Activated T-helper 2 cell treated with anti-CD3 and anti-CD28 coated beads, Interferon-gamma antibody, Interleukin-2, Interleukin-4, amounts not matched to agents 10 μg/mL and 5 μg/mL and 100 μg/mL, durations not matched to agents 14 hours and 24 hours and 36 hours (primary cell): Measurements from ENCODE around the gene IKZF2. TPM values are rescaled to one million over a fixed set of nuclear protein-coding genes. Genes with fewer than 3 reads are reported as not detected.
A peak's percentile ranks its signal among the peaks of the same experiment; 100 is the strongest.

Source experiments
- DNase-seq: peaks from one replicate; pipeline ENCODE4 v3.0.0; 2021; ENCODE audit warnings: low spot score
- H3K27ac Mint-ChIP-seq: one replicate; pipeline ENCODE4 v1.8.0; 2021; ENCODE audit warnings: mixed read lengths
- H3K27me3 Mint-ChIP-seq: one replicate; pipeline ENCODE4 v1.8.0; 2021; ENCODE audit warnings: low read depth, mixed read lengths
- H3K36me3 Mint-ChIP-seq: one replicate; pipeline ENCODE4 v1.8.0; 2021; ENCODE audit warnings: low read depth, mixed read lengths
- H3K4me1 Mint-ChIP-seq: one replicate; pipeline ENCODE4 v1.8.0; 2021; ENCODE audit warnings: low read depth, mixed read lengths
- H3K4me3 Mint-ChIP-seq: one replicate; pipeline ENCODE4 v1.8.0; 2021; ENCODE audit warnings: low read depth, mild to moderate bottlenecking, moderate library complexity, mixed read lengths
- H3K9me3 Mint-ChIP-seq: one replicate; pipeline ENCODE4 v1.8.0; 2021; ENCODE audit warnings: mixed read lengths
- intact Hi-C: fragments of 100-400 bp; cut with micrococcal nuclease; formaldehyde crosslinking; loops from one replicate; pipeline ENCODE4 v1.15.1; 2023
- total RNA-seq: library from RNA; stranded (reverse); gene quantifications from 2 replicates; pipeline ENCODE4 v1.2.3, GENCODE V29; 2022

Gene IKZF2
- total RNA-seq, 1 donor from 2014 or later = 13.4 TPM

DNA sequence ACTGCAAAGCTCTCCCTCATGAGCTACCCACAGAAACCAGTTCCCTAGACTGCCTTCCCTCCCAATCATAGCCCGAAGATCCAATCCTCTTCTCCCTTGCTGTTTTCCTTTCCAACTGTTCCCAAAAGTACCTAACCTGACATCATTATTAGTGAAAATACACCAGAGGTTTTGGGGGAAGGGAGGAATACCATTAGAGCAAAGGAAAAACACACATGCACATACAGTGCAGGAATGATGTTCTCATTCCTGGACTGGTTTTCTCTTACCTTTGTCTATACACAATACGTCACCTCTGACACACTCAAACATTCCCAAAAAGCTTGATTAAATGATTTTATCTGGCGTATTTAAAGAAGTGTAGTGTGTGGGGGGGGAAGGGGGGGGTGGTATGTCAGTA, 46.2 kb downstream of the IKZF2 start:
- peaks cover 31% of the 10 kb centered on the region for H3K4me1 Mint-ChIP-seq
- H3K9me3 Mint-ChIP-seq = no peaks in the 10 kb centered on the region
- peaks cover 2% of the 10 kb centered on the region for H3K27me3 Mint-ChIP-seq
- peaks cover 4% of the 10 kb centered on the region for H3K36me3 Mint-ChIP-seq
- no peak for DNase-seq
- H3K27ac Mint-ChIP-seq = peak overlapping the region; percentile 30
- intact Hi-C loops = no loop called here
- no peak overlapping the region for H3K4me3 Mint-ChIP-seq

- Mint-ChIP-seq H3K27me3 (peaks cover 2% of the 10 kb centered on the region), H3K9me3 (no peaks in the 10 kb centered on the region), H3K4me1 (peaks cover 31% of the 10 kb centered on the region), H3K4me3 (no peak overlapping the region), H3K27ac (peak overlapping the region; percentile 30), H3K36me3 (peaks cover 4% of the 10 kb centered on the region)
- intact Hi-C loops = loop anchor here (1.0 to 5.0 kb wide), 2 partner anchors 14 to 47 kb away; partner anchors contain the start of gene IKZF2
- no peak for DNase-seq
Measured at GRCh38 chr2:213104903-213105202, 46.6 kb downstream of the IKZF2 start.

GRCh38 chr2:213104092-213104902, 47.1 kb downstream of the IKZF2 start:
- no peak for DNase-seq
- H3K9me3 Mint-ChIP-seq = no peaks in the 10 kb centered on the region
- peak overlapping the region; percentile 16 for H3K27ac Mint-ChIP-seq
- intact Hi-C loops = loop anchor here (1.0 to 5.0 kb wide), 2 partner anchors 15 to 48 kb away; partner anchors contain the start of gene IKZF2
- H3K4me1 Mint-ChIP-seq = peaks cover 31% of the 10 kb centered on the region
- H3K27me3 Mint-ChIP-seq = peaks cover 7% of the 10 kb centered on the region
- peaks cover 4% of the 10 kb centered on the region for H3K36me3 Mint-ChIP-seq
- peak overlapping the region; percentile 47 for H3K4me3 Mint-ChIP-seq

GRCh38 chr2:213101692-213102460, 49.5 kb downstream of the IKZF2 start:
- Mint-ChIP-seq H3K9me3 (no peaks in the 10 kb centered on the region), H3K4me3 (no peak overlapping the region), H3K36me3 (peaks cover 4% of the 10 kb centered on the region), H3K27me3 (peaks cover 8% of the 10 kb centered on the region), H3K4me1 (peaks cover 27% of the 10 kb centered on the region), H3K27ac (no peak overlapping the region)
- no peak for DNase-seq
- intact Hi-C loops = loop anchor here (5.0 kb wide), 1 partner anchor 50 kb away; the partner anchor contains the start of gene IKZF2

DNA sequence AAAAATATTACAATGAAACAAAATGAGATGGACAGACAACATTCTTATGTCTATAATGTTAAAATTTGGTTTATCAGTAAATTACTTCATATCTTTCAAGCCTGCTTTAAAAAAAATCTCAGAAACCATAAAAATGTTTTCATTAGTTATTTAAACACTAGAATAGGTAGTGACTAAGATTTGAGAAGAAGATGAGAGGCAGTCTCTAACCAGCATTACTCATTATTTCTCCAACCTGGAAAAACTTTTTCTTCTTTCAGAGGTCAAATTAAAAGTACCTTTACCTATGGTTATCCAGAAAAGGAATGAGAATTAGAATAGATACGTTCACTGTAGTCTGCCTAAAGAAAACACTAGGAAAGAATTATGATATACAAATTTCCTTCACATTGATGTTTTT, 50.3 kb downstream of the IKZF2 start:
- Mint-ChIP-seq H3K4me3 (no peak overlapping the region), H3K27me3 (peaks cover 8% of the 10 kb centered on the region), H3K9me3 (no peaks in the 10 kb centered on the region), H3K4me1 (peaks cover 27% of the 10 kb centered on the region), H3K36me3 (peaks cover 4% of the 10 kb centered on the region), H3K27ac (no peak overlapping the region)
- intact Hi-C loops = loop anchor here (5.0 kb wide), 1 partner anchor 51 kb away; the partner anchor contains the start of gene IKZF2
- no peak for DNase-seq

- no peaks in the 10 kb centered on the region for H3K9me3 Mint-ChIP-seq
- peaks cover 14% of the 10 kb centered on the region for H3K4me1 Mint-ChIP-seq
- no peaks in the 10 kb centered on the region for H3K36me3 Mint-ChIP-seq
- H3K27me3 Mint-ChIP-seq = peaks cover 15% of the 10 kb centered on the region
- H3K27ac Mint-ChIP-seq = no peak overlapping the region
- no peak overlapping the region for H3K4me3 Mint-ChIP-seq
- intact Hi-C loops = no loop called here
- no peak for DNase-seq
Measured at GRCh38 chr2:213098612-213099011, 52.8 kb downstream of the IKZF2 start.

- Mint-ChIP-seq H3K4me3 (no peak overlapping the region), H3K27me3 (peaks cover 12% of the 10 kb centered on the region), H3K36me3 (peaks cover 3% of the 10 kb centered on the region), H3K9me3 (no peaks in the 10 kb centered on the region), H3K27ac (no peak overlapping the region), H3K4me1 (peaks cover 2% of the 10 kb centered on the region)
- intact Hi-C loops = no loop called here
- DNase-seq = no peak
Measured at GRCh38 chr2:213091765-213092164, 59.6 kb downstream of the IKZF2 start.

GRCh38 chr2:213090772-213091171, 60.6 kb downstream of the IKZF2 start:
- intact Hi-C loops = no loop called here
- Mint-ChIP-seq H3K4me1 (peaks cover 2% of the 10 kb centered on the region), H3K36me3 (peaks cover 3% of the 10 kb centered on the region), H3K4me3 (no peak overlapping the region), H3K27me3 (peaks cover 11% of the 10 kb centered on the region), H3K9me3 (no peaks in the 10 kb centered on the region), H3K27ac (no peak overlapping the region)
- DNase-seq = no peak

DNA sequence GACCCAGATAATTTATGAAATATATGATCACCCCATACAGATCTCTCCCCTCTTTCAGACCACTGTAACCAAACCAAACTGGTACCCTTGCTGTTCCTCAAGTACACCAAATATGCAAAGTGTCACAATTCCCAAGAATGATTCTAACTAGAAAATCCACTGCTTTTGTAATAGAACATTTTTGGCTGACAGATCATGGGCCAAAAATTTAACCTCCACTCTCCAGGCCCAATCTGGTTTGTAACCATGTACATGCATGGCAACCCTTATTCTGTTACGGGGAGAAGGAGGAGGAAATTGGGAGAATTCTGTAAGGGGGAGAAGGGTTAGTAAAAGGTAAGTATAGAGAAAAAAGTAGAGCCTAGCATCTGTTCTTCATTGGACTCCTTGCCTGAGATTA, 62.0 kb downstream of the IKZF2 start:
- Mint-ChIP-seq H3K4me3 (no peak overlapping the region), H3K27me3 (peaks cover 6% of the 10 kb centered on the region), H3K36me3 (peaks cover 3% of the 10 kb centered on the region), H3K9me3 (no peaks in the 10 kb centered on the region), H3K4me1 (peaks cover 2% of the 10 kb centered on the region), H3K27ac (no peak overlapping the region)
- DNase-seq = no peak
- intact Hi-C loops = no loop called here

GRCh38 chr2:213087040-213087439, 64.4 kb downstream of the IKZF2 start:
- H3K9me3 Mint-ChIP-seq = no peaks in the 10 kb centered on the region
- no peak overlapping the region for H3K4me3 Mint-ChIP-seq
- intact Hi-C loops = no loop called here
- no peak for DNase-seq
- no peak overlapping the region for H3K27ac Mint-ChIP-seq
- peaks cover 5% of the 10 kb centered on the region for H3K27me3 Mint-ChIP-seq
- H3K4me1 Mint-ChIP-seq = peaks cover 2% of the 10 kb centered on the region
- peaks cover 3% of the 10 kb centered on the region for H3K36me3 Mint-ChIP-seq

DNA sequence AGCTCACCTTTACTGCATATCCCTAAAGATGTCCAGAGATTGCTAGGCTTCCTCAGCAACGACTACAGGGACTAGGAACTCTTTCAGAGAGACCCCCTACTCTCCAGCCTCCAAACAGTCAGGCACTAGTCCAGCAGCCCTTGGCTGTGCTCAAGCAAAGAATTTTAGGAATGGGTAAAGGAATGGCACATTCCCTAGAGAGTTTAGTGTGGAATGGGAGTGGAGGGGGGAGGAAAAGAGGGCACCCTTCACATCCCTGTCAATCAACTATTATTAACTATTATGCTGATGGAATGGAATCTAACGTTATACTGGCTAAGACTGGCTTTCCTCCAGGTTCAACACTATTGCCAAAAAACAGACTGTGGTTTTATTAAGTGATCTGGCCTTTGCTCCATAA, 64.8 kb downstream of the IKZF2 start:
- no peak for DNase-seq
- Mint-ChIP-seq H3K9me3 (no peaks in the 10 kb centered on the region), H3K4me3 (no peak overlapping the region), H3K4me1 (peaks cover 2% of the 10 kb centered on the region), H3K27ac (no peak overlapping the region), H3K27me3 (peaks cover 5% of the 10 kb centered on the region), H3K36me3 (peaks cover 3% of the 10 kb centered on the region)
- intact Hi-C loops = no loop called here

DNA sequence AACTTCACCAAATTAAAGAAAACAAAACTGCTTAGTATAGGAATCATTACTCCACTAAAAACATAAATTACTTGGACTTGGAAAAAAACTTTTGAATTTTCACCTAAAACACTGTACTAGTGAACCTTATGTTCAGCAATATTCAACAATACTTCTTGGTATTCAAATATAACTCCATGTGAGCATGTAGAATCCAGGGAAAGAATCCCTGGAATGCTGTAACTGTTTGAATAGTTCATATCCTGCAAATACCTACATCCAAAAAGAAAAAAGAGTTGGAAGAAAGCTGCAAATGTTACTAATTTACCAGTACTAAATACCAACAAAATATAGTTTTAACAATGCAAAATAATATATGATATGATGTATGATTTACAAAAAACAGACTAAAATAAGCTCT, 65.4 kb downstream of the IKZF2 start:
- peaks cover 2% of the 10 kb centered on the region for H3K4me1 Mint-ChIP-seq
- H3K36me3 Mint-ChIP-seq = peaks cover 3% of the 10 kb centered on the region
- H3K9me3 Mint-ChIP-seq = no peaks in the 10 kb centered on the region
- H3K27ac Mint-ChIP-seq = no peak overlapping the region
- DNase-seq = no peak
- peaks cover 9% of the 10 kb centered on the region for H3K27me3 Mint-ChIP-seq
- intact Hi-C loops = no loop called here
- no peak overlapping the region for H3K4me3 Mint-ChIP-seq

DNA sequence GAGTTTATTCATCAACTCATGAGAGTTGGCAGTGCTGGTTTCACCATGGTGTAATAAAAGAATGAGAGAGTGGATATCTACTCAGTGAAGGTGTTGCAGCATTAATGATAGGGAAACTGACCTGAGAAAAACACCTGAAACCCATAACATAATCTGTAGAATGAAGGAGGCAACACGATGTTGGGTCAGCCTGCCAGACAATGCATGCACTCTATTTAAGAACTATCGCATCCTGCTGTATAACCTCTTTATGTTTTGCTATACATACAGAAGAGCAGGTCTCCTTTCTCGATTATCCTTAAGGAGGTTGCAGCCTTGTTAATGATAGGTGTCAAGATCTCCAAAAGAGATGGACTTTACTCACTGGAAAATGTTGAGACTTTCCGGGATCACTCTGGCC, 65.9 kb downstream of the IKZF2 start:
- Mint-ChIP-seq H3K4me1 (peaks cover 2% of the 10 kb centered on the region), H3K27me3 (peaks cover 7% of the 10 kb centered on the region), H3K9me3 (no peaks in the 10 kb centered on the region), H3K36me3 (peaks cover 3% of the 10 kb centered on the region), H3K4me3 (no peak overlapping the region), H3K27ac (no peak overlapping the region)
- intact Hi-C loops = no loop called here
- no peak for DNase-seq
